Mesendoderm (in vitro differentiated cells): Measurements from ENCODE around the gene TMC1.
A peak's percentile ranks its signal among the peaks of the same experiment; 100 is the strongest.
"Not testable (repeated sequence)": the region's sequence is repeated elsewhere in the genome, so short reads cannot be mapped to it uniquely, and the experiment has no call there.

ENCODE experiments used
- DNase-seq: peaks from one replicate; pipeline ENCODE4 v3.0.0; 2013
- H2AK5ac ChIP-seq: 2 replicates; pipeline ENCODE4 v1.6.1; 2013; ENCODE audit warnings: low read length, inconsistent platforms
- H2BK120ac ChIP-seq: 2 replicates; pipeline ENCODE4 v1.6.1; 2013; ENCODE audit warnings: low read depth, mild to moderate bottlenecking, low read length, moderate library complexity, mixed read lengths
- H2BK15ac ChIP-seq: replicated peaks from 2 replicates; pipeline ENCODE4 v1.6.1; 2013; ENCODE audit warnings: low read depth, mild to moderate bottlenecking, moderate library complexity
- H2BK5ac ChIP-seq: 2 replicates; pipeline ENCODE4 v1.6.1; 2013; ENCODE audit warnings: low read length, inconsistent platforms
- H3K18ac ChIP-seq: 2 replicates; pipeline ENCODE4 v1.6.1; 2013; ENCODE audit warnings: mild to moderate bottlenecking, low read length, mixed read lengths
- H3K23ac ChIP-seq: one replicate; pipeline ENCODE4 v1.6.1; 2013; ENCODE audit warnings: low read length
- H3K27ac ChIP-seq: 2 replicates; pipeline ENCODE4 v1.5.1; 2013; ENCODE audit warnings: low read depth, mild to moderate bottlenecking, inconsistent platforms, low read length, moderate library complexity
- H3K27me3 ChIP-seq: 2 replicates; pipeline ENCODE4 v1.6.1; 2013; ENCODE audit warnings: low read length, control low read depth, mild to moderate bottlenecking, inconsistent platforms; ENCODE audit not compliant: insufficient read depth, poor library complexity
- H3K36me3 ChIP-seq: 2 replicates; pipeline ENCODE4 v1.6.1; 2013; ENCODE audit warnings: low read length, inconsistent platforms; ENCODE audit not compliant: control insufficient read depth, insufficient read depth
- H3K4ac ChIP-seq: one replicate; pipeline ENCODE4 v1.6.1; 2013; ENCODE audit warnings: low read depth, mild to moderate bottlenecking, low read length, moderate library complexity
- H3K4me1 ChIP-seq: 2 replicates; pipeline ENCODE4 v1.6.1; 2013; ENCODE audit warnings: low read depth, low read length, inconsistent platforms; ENCODE audit not compliant: control insufficient read depth
- H3K4me2 ChIP-seq: 2 replicates; pipeline ENCODE4 v1.6.1; 2013; ENCODE audit warnings: low read length
- H3K4me3 ChIP-seq: 2 replicates; pipeline ENCODE4 v1.5.1; 2013; ENCODE audit warnings: mild to moderate bottlenecking, low read length
- H3K56ac ChIP-seq: one replicate; pipeline ENCODE4 v1.6.1; 2013; ENCODE audit warnings: low read length
- H3K79me1 ChIP-seq: 2 replicates; pipeline ENCODE4 v1.6.1; 2013; ENCODE audit warnings: low read length, inconsistent platforms
- H3K79me2 ChIP-seq: 2 replicates; pipeline ENCODE4 v1.6.1; 2013; ENCODE audit warnings: mild to moderate bottlenecking, low read length; ENCODE audit not compliant: control insufficient read depth, insufficient read depth
- H3K9ac ChIP-seq: 2 replicates; pipeline ENCODE4 v1.6.1; 2013; ENCODE audit warnings: low read length, inconsistent platforms
- H4K5ac ChIP-seq: one replicate; pipeline ENCODE4 v1.6.1; 2013; ENCODE audit warnings: low read length
- H4K8ac ChIP-seq: one replicate; pipeline ENCODE4 v1.6.1; 2013; ENCODE audit warnings: low read depth, mild to moderate bottlenecking, control low read depth, low read length, moderate library complexity
- WGBS: extraction: QIAGEN DNeasy Blood & Tissue Kit; methylation state at CpG from one replicate; pipeline ENCODE4 v1.1.7; 2013; ENCODE audit warnings: low lambda C conversion rate, missing lambda C conversion rate; ENCODE audit not compliant: insufficient coverage; ENCODE audit errors: extremely low coverage; 5-methylcytosine and 5-hydroxymethylcytosine counted together

The TMC1 gene

GRCh38 chr9:72800328-72800994, 279.1 kb downstream of the TMC1 start:
- Histone ChIP-seq H3K56ac (no peak overlapping the region), H3K27ac (no peak overlapping the region), H2AK5ac (no peak overlapping the region), H3K27me3 (no peaks in the 10 kb centered on the region), H4K8ac (no peak overlapping the region), H3K4ac (no peak overlapping the region), H3K4me3 (no peak overlapping the region), H3K36me3 (no peaks in the 10 kb centered on the region), H3K4me1 (no peaks in the 10 kb centered on the region), H3K4me2 (no peak overlapping the region), H3K18ac (no peak overlapping the region), H3K23ac (no peak overlapping the region), H3K79me1 (no peaks in the 10 kb centered on the region), H3K79me2 (no peaks in the 10 kb centered on the region), H2BK5ac (no peak overlapping the region), H2BK120ac (no peak overlapping the region), H2BK15ac (no peak overlapping the region), H4K5ac (no peak overlapping the region), H3K9ac (no peak overlapping the region)
- DNase-seq: peak; percentile 20
- no CpG with 5 or more reads among the region's 5 CpGs for WGBS

GRCh38 chr9:72805238-72805637, 283.8 kb downstream of the TMC1 start:
- no peaks in the 10 kb centered on the region for H3K36me3 ChIP-seq

GRCh38 chr9:72806313-72806809, 285.0 kb downstream of the TMC1 start:
- H4K8ac ChIP-seq, H3K79me2 ChIP-seq, H2BK5ac ChIP-seq, H2AK5ac ChIP-seq, H3K18ac ChIP-seq, DNase-seq, H4K5ac ChIP-seq, H3K4me1 ChIP-seq, H2BK15ac ChIP-seq, H3K9ac ChIP-seq, H3K4me3 ChIP-seq, H3K56ac ChIP-seq, H3K27me3 ChIP-seq, H3K36me3 ChIP-seq, H3K4ac ChIP-seq, H3K23ac ChIP-seq, H2BK120ac ChIP-seq, H3K4me2 ChIP-seq, H3K27ac ChIP-seq, H3K79me1 ChIP-seq: not testable (repeated sequence)
- WGBS: no CpG with 5 or more reads among the region's 35 CpGs

More at GRCh38 chr9:72805238-72805637, 283.8 kb downstream of the TMC1 start:
- Histone ChIP-seq H3K4me1 (no peaks in the 10 kb centered on the region), H3K79me1 (no peaks in the 10 kb centered on the region), H3K56ac (no peak overlapping the region), H3K4me3 (no peak overlapping the region), H4K5ac (no peak overlapping the region), H2BK120ac (no peak overlapping the region), H2BK5ac (no peak overlapping the region), H4K8ac (no peak overlapping the region), H3K9ac (no peak overlapping the region), H2BK15ac (no peak overlapping the region), H3K23ac (no peak overlapping the region), H3K4me2 (no peak overlapping the region), H2AK5ac (no peak overlapping the region), H3K27ac (no peak overlapping the region), H3K4ac (no peak overlapping the region), H3K18ac (no peak overlapping the region), H3K79me2 (no peaks in the 10 kb centered on the region), H3K27me3 (no peaks in the 10 kb centered on the region)
- no CpG with 5 or more reads among the region's 1 CpG for WGBS
- DNase-seq: no peak

GRCh38 chr9:72807765-72808445, 286.5 kb downstream of the TMC1 start:
- Histone ChIP-seq H4K5ac (no peak overlapping the region), H3K18ac (no peak overlapping the region), H3K4me3 (no peak overlapping the region), H2BK120ac (no peak overlapping the region), H3K27me3 (no peaks in the 10 kb centered on the region), H3K36me3 (no peaks in the 10 kb centered on the region), H2AK5ac (no peak overlapping the region), H3K27ac (no peak overlapping the region), H2BK15ac (no peak overlapping the region), H3K56ac (no peak overlapping the region), H2BK5ac (no peak overlapping the region), H3K79me1 (no peaks in the 10 kb centered on the region), H3K4me2 (no peak overlapping the region), H3K4me1 (no peaks in the 10 kb centered on the region), H3K9ac (no peak overlapping the region), H4K8ac (no peak overlapping the region), H3K79me2 (no peaks in the 10 kb centered on the region), H3K4ac (no peak overlapping the region), H3K23ac (no peak overlapping the region)
- WGBS: no CpG with 5 or more reads among the region's 2 CpGs
- DNase-seq: peak; percentile 37

GRCh38 chr9:72808446-72808768, 287.0 kb downstream of the TMC1 start:
- H2BK120ac ChIP-seq: no peak overlapping the region
- H3K4me3 ChIP-seq: no peak overlapping the region
- H4K5ac ChIP-seq: no peak overlapping the region
- H2AK5ac ChIP-seq: no peak overlapping the region
- no peak overlapping the region for H3K4ac ChIP-seq
- no peak overlapping the region for H3K4me2 ChIP-seq
- no peak overlapping the region for H3K27ac ChIP-seq
- no peak overlapping the region for H3K23ac ChIP-seq
- DNase-seq: no peak
- no peak overlapping the region for H2BK5ac ChIP-seq
- no peak overlapping the region for H2BK15ac ChIP-seq
- no CpG with 5 or more reads among the region's 2 CpGs for WGBS
- no peak overlapping the region for H3K18ac ChIP-seq
- H3K79me1 ChIP-seq: no peaks in the 10 kb centered on the region
- no peak overlapping the region for H3K56ac ChIP-seq
- no peaks in the 10 kb centered on the region for H3K4me1 ChIP-seq
- H3K36me3 ChIP-seq: no peaks in the 10 kb centered on the region
- no peaks in the 10 kb centered on the region for H3K27me3 ChIP-seq
- H4K8ac ChIP-seq: no peak overlapping the region
- H3K9ac ChIP-seq: no peak overlapping the region
- H3K79me2 ChIP-seq: no peaks in the 10 kb centered on the region
